Stimulated activated memory B cell treated with anti-CD40 and anti-IgM and Interleukin-4, amounts not matched to agents 10 μg/mL and 1 μg/mL and 100 μg/mL, for 72 hours (primary cell): ENCODE data around the gene SRSF12.

ENCODE experiments used
- ATAC-seq: fragments of 150-1000 bp; cut with Tn5 transposase; 2 replicates; pipeline ENCODE4 v1.10.0; 2021
- H3K27ac Mint-ChIP-seq: one replicate; pipeline ENCODE4 v1.8.0; 2022; ENCODE audit warnings: mild to moderate bottlenecking, mixed read lengths
- H3K27me3 Mint-ChIP-seq: one replicate; pipeline ENCODE4 v1.8.0; 2022; ENCODE audit warnings: mixed read lengths
- H3K36me3 Mint-ChIP-seq: one replicate; pipeline ENCODE4 v1.8.0; 2022; ENCODE audit warnings: mixed read lengths
- H3K4me1 Mint-ChIP-seq: one replicate; pipeline ENCODE4 v1.8.0; 2022; ENCODE audit warnings: mixed read lengths
- H3K4me3 Mint-ChIP-seq: one replicate; pipeline ENCODE4 v1.8.0; 2022; ENCODE audit warnings: mild to moderate bottlenecking, moderate library complexity, mixed read lengths
- H3K9me3 Mint-ChIP-seq: one replicate; pipeline ENCODE4 v1.8.0; 2022; ENCODE audit warnings: mixed read lengths

Gene SRSF12

DNA sequence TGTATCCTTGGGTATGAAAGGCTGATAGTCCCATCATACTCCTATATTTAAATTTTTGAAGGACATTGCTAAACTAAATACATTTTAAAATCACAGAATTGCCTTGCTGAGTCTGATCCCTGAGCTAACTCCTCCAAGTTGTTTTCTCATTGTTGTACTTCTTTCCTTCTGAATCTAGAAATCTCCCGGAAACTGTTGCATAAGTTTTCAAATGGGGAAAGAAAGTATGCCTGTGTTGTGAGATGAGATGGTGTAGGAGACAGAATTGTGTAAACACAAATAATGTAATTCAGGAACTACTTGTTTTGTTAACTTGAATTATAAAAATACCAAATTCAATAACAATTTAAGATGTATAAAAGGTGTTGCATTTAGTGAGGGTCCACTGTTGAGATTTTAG lies 30.0 kb downstream of the SRSF12 start:
- ATAC-seq = no peak
- Mint-ChIP-seq H3K4me3 (no peak overlapping the region), H3K4me1 (peaks cover 59% of the 10 kb centered on the region), H3K36me3 (peaks cover 37% of the 10 kb centered on the region), H3K27ac (peak overlapping the region; percentile 13), H3K9me3 (no peaks in the 10 kb centered on the region), H3K27me3 (no peaks in the 10 kb centered on the region)

DNA sequence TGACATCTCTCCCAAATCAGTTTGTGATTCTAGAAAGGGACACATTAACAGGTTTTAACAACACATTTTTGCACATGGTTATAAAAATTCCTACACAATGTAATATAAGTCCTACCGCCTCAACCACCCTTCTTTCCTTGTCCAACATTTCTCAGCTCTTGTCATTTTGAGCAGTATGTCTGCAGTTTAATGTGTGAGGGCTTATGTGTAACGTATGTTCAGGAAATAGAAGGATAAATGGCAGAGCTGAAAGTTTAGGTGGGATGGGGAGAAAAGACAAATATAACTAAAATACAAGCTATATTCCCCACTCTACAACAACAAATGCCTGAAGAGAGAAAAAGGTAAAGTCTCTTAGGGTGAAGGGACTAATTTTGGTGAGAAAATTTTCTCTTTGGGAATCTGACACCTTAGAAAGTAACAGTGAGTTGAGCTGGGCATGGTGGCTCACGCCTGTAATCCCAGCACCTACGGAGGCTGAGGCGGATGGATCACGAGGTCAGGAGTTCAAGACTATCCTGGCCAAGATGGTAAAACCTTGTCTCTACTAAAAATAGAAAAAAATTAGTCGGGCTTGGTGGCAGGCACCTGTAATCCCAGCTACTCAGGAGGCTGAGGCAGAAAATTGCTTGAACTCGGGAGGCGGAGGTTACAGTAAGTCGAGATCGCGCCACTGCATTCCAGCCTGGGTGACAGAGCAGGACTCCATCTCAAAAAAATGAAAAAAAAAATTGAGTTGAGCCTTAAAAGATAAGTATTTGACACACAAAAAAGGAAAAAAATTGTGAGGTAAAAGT lies 32.3 kb downstream of the SRSF12 start:
- no peak for ATAC-seq
- Mint-ChIP-seq H3K9me3 (no peaks in the 10 kb centered on the region), H3K27ac (no peak overlapping the region), H3K36me3 (peaks cover 50% of the 10 kb centered on the region), H3K4me1 (peaks cover 64% of the 10 kb centered on the region), H3K27me3 (no peaks in the 10 kb centered on the region), H3K4me3 (no peak overlapping the region)

DNA sequence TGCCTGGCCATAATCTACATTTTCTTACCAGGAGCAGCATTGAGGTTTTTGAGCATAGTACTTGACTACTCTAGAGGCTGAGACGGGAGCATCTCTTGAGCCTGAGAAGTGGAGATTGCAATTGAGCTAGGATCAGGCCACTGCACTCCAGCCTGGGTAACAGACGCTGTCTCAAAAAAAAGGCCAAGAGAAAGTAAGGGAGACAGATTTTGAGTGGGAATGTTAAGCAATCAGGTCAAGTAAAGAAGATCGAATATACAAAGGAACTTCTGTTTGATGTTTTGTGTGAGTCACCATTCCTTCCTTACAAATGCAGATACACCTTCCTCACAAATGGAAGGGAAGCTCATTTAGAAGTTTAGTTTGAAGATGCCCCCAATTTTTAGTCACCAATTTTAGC lies 32.9 kb downstream of the SRSF12 start:
- Mint-ChIP-seq H3K4me1 (peaks cover 61% of the 10 kb centered on the region), H3K9me3 (no peaks in the 10 kb centered on the region), H3K27ac (no peak overlapping the region), H3K36me3 (peaks cover 50% of the 10 kb centered on the region), H3K4me3 (no peak overlapping the region), H3K27me3 (no peaks in the 10 kb centered on the region)
- no peak for ATAC-seq

DNA sequence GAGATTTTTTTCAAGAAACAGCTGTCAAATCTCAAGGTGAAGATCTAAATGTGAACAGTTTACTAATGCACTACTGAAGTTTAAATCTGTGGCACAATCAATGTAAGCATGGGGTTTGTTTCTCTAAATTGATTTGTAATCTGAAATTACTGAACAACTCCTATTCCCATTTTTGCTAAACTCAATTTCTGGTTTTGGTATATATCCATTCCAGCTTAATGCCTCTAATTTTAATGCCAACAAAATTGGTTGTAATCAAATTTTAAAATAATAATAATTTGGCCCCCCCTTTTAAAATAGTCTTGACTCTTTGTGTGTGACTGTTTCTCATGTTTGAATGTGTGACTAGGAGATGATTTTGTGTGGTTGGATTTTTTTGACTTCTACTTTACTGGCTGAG lies 33.3 kb downstream of the SRSF12 start:
- Mint-ChIP-seq H3K9me3 (no peaks in the 10 kb centered on the region), H3K27me3 (no peaks in the 10 kb centered on the region), H3K4me3 (no peak overlapping the region), H3K4me1 (peaks cover 57% of the 10 kb centered on the region), H3K36me3 (peaks cover 50% of the 10 kb centered on the region), H3K27ac (no peak overlapping the region)
- ATAC-seq = no peak

DNA sequence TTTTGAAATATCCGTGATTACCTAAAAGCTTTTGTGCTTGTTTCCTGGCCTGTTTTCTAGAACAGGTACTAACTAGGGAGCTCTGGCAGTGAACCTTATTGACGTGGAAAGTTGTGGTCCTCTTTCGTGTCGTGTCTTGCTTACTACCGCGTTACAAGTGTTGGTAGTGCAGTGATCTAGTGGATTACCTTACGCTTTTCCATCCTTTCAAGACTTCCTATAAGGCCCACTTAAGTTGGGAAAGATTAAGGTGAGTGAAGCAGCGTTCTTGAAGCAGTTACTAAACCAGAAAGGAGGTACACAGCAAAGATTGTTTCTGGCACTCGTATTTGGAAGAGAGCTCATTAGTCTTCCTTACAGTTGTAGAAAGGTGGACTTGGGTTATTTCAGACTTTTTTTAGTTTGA lies 35.4 kb downstream of the SRSF12 start:
- H3K36me3 Mint-ChIP-seq = peaks cover 50% of the 10 kb centered on the region
- H3K9me3 Mint-ChIP-seq = no peaks in the 10 kb centered on the region
- ATAC-seq = no peak
- peak overlapping the region; percentile 98 for H3K27ac Mint-ChIP-seq
- H3K4me1 Mint-ChIP-seq = peaks cover 44% of the 10 kb centered on the region
- H3K27me3 Mint-ChIP-seq = no peaks in the 10 kb centered on the region
- peak overlapping the region; percentile 100 for H3K4me3 Mint-ChIP-seq

DNA sequence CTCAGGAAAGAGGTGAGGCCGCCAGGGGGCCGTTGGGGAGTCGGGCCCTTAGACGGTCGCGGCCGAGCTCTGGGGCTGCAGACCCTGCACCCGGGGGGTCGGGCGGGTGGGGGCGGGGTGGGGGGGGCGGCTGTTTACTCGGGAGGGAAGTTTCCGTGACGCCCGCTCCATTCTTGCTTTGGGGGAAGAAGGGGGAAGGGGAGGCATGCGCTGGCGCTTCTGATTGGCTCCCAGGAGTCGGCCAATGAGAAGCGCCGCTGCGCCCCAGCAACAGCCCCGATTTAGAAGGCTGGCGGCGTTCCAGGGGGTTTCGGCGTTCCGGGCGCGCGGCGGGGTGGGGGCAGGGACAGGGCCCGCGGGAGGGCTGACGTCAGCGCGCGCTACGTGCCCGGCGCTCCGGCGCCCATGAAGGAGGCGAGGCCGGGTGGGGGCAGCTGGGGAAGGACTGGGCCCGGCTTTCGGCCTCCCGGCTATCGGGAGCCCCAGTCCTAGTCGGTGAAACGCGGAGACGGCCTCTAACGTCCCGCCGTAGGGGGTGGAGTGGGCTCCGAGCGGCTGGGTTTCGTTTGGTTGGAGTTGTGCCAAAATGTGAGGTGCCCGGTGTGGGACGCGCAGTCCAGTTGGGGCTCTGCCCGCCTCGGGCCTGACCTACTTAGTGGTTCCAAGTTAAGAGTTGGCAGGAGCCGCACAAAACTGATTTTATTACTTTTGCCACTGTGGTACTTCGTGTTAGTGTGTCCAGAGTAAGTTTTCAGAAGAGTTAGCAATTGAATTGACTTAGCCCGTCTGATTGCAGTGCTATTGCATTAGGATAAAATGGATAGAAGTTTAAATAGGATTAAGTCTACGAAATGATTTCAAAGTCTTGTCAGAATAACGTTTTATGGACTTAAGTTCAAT lies 36.2 kb downstream of the SRSF12 start:
- peak overlapping the region; percentile 98 for H3K27ac Mint-ChIP-seq
- no peaks in the 10 kb centered on the region for H3K9me3 Mint-ChIP-seq
- peaks cover 38% of the 10 kb centered on the region for H3K4me1 Mint-ChIP-seq
- H3K27me3 Mint-ChIP-seq = no peaks in the 10 kb centered on the region
- ATAC-seq = peak; percentile 83
- H3K36me3 Mint-ChIP-seq = peaks cover 47% of the 10 kb centered on the region
- peak overlapping the region; percentile 100 for H3K4me3 Mint-ChIP-seq

DNA sequence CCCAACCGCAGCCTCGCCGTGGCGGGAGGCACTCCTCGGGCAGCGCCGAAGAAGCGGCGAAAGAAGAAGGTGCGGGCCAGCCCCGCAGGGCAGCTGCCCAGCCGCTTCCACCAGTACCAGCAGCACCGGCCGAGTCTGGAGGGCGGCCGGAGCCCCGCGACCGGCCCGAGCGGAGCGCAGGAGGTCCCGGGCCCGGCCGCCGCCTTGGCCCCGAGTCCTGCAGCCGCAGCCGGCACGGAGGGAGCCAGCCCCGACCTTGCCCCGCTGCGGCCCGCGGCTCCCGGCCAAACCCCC lies 36.8 kb downstream of the SRSF12 start:
- Mint-ChIP-seq H3K27ac (peak overlapping the region; percentile 98), H3K4me3 (peak overlapping the region; percentile 100), H3K9me3 (no peaks in the 10 kb centered on the region), H3K36me3 (peaks cover 41% of the 10 kb centered on the region), H3K27me3 (no peaks in the 10 kb centered on the region), H3K4me1 (peaks cover 32% of the 10 kb centered on the region)
- no peak for ATAC-seq

DNA sequence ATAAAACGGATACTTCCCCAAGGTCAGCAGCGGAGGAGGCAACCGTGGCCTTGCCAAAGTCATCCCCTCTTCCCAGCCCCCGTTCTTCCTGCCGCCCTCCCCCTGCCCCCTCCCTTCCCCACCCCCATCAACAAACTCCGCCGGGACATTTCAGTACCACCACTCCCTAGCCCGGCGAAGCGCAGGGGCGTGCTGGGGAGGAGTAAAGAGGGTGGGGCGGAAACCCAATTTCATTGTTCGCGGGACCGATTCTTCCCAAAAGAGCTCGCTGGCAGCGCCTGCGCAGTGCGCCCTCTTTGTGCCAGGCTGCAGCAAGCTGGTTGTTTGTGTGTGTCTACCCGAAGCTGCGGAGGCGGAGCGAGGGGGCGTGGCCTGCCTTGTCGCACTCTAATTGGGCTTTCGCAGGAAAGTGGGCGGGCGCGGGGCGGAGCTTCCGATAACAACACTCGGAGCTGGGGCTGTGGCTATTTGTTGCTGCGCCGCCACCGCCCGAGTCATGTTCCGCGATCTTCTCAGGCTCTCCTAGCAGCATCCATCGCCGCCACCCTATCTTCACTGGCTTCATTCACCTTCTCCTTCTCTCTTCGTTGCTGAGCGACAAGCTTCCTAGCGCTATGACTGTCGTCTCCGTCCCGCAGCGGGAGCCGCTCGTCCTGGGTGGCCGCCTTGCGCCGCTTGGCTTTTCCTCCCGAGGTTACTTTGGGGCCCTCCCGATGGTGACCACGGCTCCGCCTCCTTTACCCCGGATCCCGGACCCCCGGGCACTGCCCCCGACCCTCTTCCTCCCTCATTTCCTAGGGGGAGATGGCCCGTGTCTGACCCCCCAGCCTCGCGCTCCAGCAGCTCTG lies 37.4 kb downstream of the SRSF12 start, which contains the start of gene PNRC1:
Gene PNRC1 (plus strand): TSS at position 471 of the 848 bp plus-strand sequence. CDS start 144 bp downstream, at position 615.
- Mint-ChIP-seq H3K4me1 (peaks cover 29% of the 10 kb centered on the region), H3K9me3 (no peaks in the 10 kb centered on the region), H3K36me3 (peaks cover 38% of the 10 kb centered on the region), H3K4me3 (peak within 1 kb of the TSS; percentile 100), H3K27ac (peak within 1 kb of the TSS; percentile 98), H3K27me3 (no peaks in the 10 kb centered on the region)
- ATAC-seq = peak; percentile 89

DNA sequence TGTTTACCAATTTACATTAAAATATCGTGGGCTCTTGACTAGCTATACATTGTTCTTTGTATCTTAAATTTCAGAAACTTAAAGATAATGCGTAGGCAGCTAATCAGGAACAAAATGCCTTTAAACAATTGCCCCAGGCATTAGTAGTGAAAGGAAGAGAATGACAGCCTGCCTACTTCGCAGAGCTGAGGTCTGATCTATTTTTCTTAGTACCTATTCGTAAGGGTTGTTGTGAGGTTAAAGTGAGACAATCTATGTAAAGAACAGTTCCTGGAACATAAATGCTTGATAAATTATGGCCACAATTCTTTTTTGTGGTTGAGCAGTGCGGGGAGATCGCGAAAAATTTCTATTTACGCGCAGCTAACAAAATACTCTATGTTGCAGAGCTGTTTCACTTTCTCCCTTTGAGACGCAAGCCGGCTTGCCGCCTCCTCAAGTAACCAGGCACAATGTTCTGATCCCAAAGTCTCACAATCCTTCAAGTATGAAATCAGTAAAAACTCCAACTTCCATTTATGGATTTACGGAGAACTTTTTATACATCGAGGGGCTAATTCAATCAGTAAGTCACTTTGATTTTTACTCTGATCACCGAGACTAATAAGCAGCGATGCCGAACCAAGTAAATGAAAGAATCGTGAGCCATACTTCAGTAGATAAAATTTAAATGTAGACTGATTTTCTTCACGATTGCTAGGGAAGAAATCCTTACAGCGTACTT lies 38.2 kb downstream of the SRSF12 start:
- H3K9me3 Mint-ChIP-seq = no peaks in the 10 kb centered on the region
- no peak for ATAC-seq

DNA sequence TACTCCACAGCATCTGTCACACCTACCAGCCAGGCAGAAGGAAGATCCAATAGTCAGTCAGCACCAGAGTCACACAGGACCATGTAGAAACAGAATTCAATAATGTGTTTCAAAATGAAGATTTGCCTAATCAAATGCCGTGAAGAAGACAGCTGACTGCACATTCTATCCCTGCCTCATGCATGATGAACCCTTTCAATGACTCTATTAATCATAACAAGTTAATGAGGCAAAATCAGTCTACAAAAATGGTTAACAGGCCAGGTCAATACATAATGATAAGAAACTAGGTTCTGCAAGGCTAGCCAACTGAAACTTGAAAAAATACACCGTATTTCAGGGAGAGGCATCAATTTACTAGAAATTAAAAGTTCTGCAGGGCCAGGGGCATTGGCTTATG lies 44.0 kb downstream of the SRSF12 start:
- Mint-ChIP-seq H3K4me3 (no peak overlapping the region), H3K9me3 (no peaks in the 10 kb centered on the region), H3K4me1 (no peaks in the 10 kb centered on the region), H3K27me3 (peaks cover 9% of the 10 kb centered on the region), H3K27ac (no peak overlapping the region), H3K36me3 (no peaks in the 10 kb centered on the region)
- ATAC-seq = no peak

More for the DNA sequence above, 38.2 kb downstream of the SRSF12 start:
- Mint-ChIP-seq H3K36me3 (peaks cover 30% of the 10 kb centered on the region), H3K27ac (peak overlapping the region; percentile 98), H3K27me3 (no peaks in the 10 kb centered on the region), H3K4me1 (peaks cover 22% of the 10 kb centered on the region), H3K4me3 (peak overlapping the region; percentile 100)

DNA sequence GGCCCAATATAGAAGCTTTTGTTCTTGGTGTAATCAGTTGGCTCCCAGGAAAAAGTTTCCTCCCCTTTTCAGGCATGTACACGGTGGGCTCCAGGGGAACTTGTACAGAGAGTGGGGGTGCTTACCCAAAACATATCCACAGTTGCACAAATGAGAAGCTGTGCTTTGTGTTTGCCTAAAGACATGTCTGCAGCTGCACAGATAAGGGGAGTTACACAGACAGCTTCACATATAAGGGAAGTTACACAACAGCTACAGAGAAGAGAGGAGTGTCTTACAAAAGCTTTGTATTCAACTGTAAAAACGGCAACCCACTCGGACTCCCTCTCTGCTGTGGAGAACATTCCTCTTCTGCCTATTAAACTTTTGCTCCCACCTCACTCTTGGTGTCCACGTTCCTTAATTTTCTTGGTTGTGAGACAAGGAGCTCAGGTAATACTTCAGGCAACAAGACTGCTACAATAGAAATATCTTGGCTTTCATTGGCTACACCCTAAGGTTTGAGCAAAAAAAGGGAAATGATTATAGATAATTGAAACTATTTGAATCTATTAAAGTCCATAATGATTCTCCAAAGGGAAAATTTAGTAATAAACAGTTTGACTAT lies 44.8 kb downstream of the SRSF12 start:
- Mint-ChIP-seq H3K4me3 (no peak overlapping the region), H3K9me3 (no peaks in the 10 kb centered on the region), H3K27ac (no peak overlapping the region), H3K4me1 (no peaks in the 10 kb centered on the region), H3K27me3 (peaks cover 9% of the 10 kb centered on the region), H3K36me3 (no peaks in the 10 kb centered on the region)
- ATAC-seq = no peak

DNA sequence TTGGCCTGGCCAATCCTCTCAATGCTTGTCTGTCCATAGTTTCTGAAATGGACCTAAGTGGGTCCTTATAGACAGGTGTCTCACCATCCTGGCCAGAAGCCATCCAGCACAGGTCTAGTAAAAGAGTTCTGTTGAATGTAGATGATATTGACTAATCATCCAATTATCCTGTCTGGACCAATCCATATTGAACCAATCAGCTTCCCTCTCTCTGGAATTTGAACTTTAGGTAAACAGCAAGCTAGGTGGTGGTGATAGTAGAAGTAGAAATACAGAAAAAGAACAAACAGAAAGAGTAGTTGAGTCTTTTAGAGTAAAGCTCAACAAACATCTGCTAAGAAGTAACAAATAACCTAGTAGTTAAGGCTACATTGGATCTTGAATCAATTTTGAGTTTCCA lies 46.8 kb downstream of the SRSF12 start:
- Mint-ChIP-seq H3K36me3 (no peaks in the 10 kb centered on the region), H3K4me3 (no peak overlapping the region), H3K27me3 (peaks cover 9% of the 10 kb centered on the region), H3K4me1 (no peaks in the 10 kb centered on the region), H3K9me3 (no peaks in the 10 kb centered on the region), H3K27ac (no peak overlapping the region)
- no peak for ATAC-seq

DNA sequence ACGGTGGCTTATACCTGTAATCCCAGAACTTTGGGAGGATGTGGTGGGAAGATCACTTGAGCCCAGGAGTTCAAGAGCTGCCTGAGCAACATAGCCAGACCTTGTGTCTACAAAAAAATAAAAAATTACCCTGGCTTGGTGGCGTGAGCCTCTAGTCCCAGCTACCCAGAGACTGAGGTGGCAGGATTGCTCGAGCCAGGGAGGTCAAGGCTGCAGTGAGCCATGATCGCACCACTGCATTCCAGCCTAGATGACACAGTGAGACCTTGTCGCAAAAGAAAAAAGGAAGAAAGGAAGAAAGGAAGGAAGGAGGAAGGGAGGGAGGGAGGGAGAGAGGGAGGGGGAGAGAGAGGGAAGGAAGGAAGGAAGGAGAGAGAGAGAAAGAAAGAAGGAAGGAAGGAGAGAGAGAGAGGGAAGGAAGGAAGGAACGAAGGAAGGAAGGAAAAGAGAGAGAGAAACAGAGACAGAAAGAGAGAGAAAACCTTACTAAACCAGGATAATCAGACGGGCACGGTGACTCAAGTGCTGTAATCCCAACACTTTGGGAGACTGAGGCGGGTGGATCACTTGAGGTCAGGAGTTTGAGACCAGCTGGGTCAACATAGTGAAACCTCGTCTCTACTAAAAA lies 48.2 kb downstream of the SRSF12 start:
- H3K27me3 Mint-ChIP-seq = peaks cover 9% of the 10 kb centered on the region
- H3K4me3 Mint-ChIP-seq = no peak overlapping the region

DNA sequence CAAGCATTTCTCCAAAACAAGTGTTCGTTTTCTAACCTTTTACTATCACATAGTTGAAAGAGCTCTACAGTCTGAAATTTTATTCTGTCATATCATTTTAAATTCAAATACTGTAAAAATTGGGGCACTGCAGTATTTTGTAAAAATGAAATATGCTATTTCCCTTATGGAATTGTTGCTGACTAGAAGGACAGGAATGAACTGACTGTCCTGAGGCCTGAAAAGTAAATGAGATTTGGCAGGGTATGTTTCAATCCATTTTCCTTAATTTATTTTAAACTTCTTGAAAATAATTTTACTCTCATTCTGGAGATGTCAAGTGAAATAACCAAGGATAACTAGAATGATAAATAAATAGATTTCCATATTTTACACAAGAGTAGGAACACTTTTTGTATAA lies 49.2 kb downstream of the SRSF12 start:
- no peak overlapping the region for H3K27ac Mint-ChIP-seq
- no peaks in the 10 kb centered on the region for H3K36me3 Mint-ChIP-seq
- H3K4me3 Mint-ChIP-seq = no peak overlapping the region
- ATAC-seq = no peak
- peaks cover 17% of the 10 kb centered on the region for H3K27me3 Mint-ChIP-seq
- H3K4me1 Mint-ChIP-seq = peaks cover 6% of the 10 kb centered on the region
- no peaks in the 10 kb centered on the region for H3K9me3 Mint-ChIP-seq

More for the DNA sequence above, 48.2 kb downstream of the SRSF12 start:
- Mint-ChIP-seq H3K36me3 (no peaks in the 10 kb centered on the region), H3K4me1 (no peaks in the 10 kb centered on the region), H3K27ac (no peak overlapping the region), H3K9me3 (no peaks in the 10 kb centered on the region)
- ATAC-seq = no peak
